ENCODE results near the gene SERPING1.

GRCh38 chr11:57656885-57657193 is 59.4 kb downstream of the SERPING1 start:
- TF ChIP-seq POLR2A (IDR thresholded peaks at IDR 0.05; ENCODE audit: low read depth, low read length), result no peak
- no peak for TF ChIP-seq SPI1 (IDR thresholded peaks at IDR 0.05; ENCODE audit: low read depth, low read length)
- no peak for TF ChIP-seq POLR2AphosphoS5 (IDR thresholded peaks at IDR 0.05; ENCODE audit: low read depth, low read length)
- TF ChIP-seq TAF1 (IDR thresholded peaks at IDR 0.05; ENCODE audit: low read depth, low read length), result no peak
- no peak for TF ChIP-seq PAX5 (IDR thresholded peaks at IDR 0.05; ENCODE audit: insufficient read depth, low read length, severe bottlenecking)
